HG02938 (cell line): ENCODE data around the gene DIAPH2.
"Not testable (repeated sequence)": the region's sequence is repeated elsewhere in the genome, so short reads cannot be mapped to it uniquely, and the experiment has no call there.

Experiments used
- ATAC-seq: cut with Tn5 transposase; IDR thresholded peaks from one replicate; pipeline ENCODE4 v1.9.1; 2021; ENCODE audit warnings: mild to moderate bottlenecking, moderate library complexity; ENCODE audit not compliant: unreplicated experiment

DIAPH2 gene

GRCh38 chrX:96714393-96714792 lies 29.8 kb downstream of the DIAPH2 start:
- ATAC-seq: not testable (repeated sequence)

GRCh38 chrX:96715481-96715880 lies 30.8 kb downstream of the DIAPH2 start:
- ATAC-seq: no peak

GRCh38 chrX:96719161-96719875 lies 34.7 kb downstream of the DIAPH2 start:
- no peak for ATAC-seq

GRCh38 chrX:96721354-96721753 lies 36.7 kb downstream of the DIAPH2 start:
- ATAC-seq: peak; percentile 100

- ATAC-seq: no peak
Observed at GRCh38 chrX:96722781-96723180, 38.1 kb downstream of the DIAPH2 start.

GRCh38 chrX:96729053-96729452 lies 44.4 kb downstream of the DIAPH2 start:
- ATAC-seq: no peak

- no peak for ATAC-seq
Observed at GRCh38 chrX:96729868-96730643, 45.4 kb downstream of the DIAPH2 start.

GRCh38 chrX:96731000-96731399 lies 46.4 kb downstream of the DIAPH2 start:
- ATAC-seq: not testable (repeated sequence)

GRCh38 chrX:96743367-96744073 lies 58.9 kb downstream of the DIAPH2 start:
- no peak for ATAC-seq

GRCh38 chrX:96752781-96753180 lies 68.1 kb downstream of the DIAPH2 start:
- no peak for ATAC-seq

- ATAC-seq: no peak
Observed at GRCh38 chrX:96753230-96753629, 68.6 kb downstream of the DIAPH2 start.

GRCh38 chrX:96756491-96756890 lies 71.8 kb downstream of the DIAPH2 start:
- ATAC-seq: no peak

- no peak for ATAC-seq
Observed at GRCh38 chrX:96761566-96761965, 76.9 kb downstream of the DIAPH2 start.

GRCh38 chrX:96763608-96764007 lies 79.0 kb downstream of the DIAPH2 start:
- no peak for ATAC-seq

- ATAC-seq: peak; percentile 76
Observed at GRCh38 chrX:96764864-96765263, 80.2 kb downstream of the DIAPH2 start.

- ATAC-seq: no peak
Observed at GRCh38 chrX:96770315-96770714, 85.7 kb downstream of the DIAPH2 start.

GRCh38 chrX:96771486-96771885 lies 86.8 kb downstream of the DIAPH2 start:
- ATAC-seq: no peak

- ATAC-seq: no peak
Observed at GRCh38 chrX:96774116-96774515, 89.5 kb downstream of the DIAPH2 start.

GRCh38 chrX:96776966-96777365 lies 92.3 kb downstream of the DIAPH2 start:
- ATAC-seq: no peak

GRCh38 chrX:96791559-96791958 lies 106.9 kb downstream of the DIAPH2 start:
- no peak for ATAC-seq

GRCh38 chrX:96792047-96792446 lies 107.4 kb downstream of the DIAPH2 start:
- no peak for ATAC-seq

- ATAC-seq: no peak
Observed at GRCh38 chrX:96798982-96799381, 114.3 kb downstream of the DIAPH2 start.
